IPS DF 4.7 (cell line): Measurements from ENCODE around the gene SIGLEC14.
"Not testable (repeated sequence)": the region's sequence is repeated elsewhere in the genome, so short reads cannot be mapped to it uniquely, and the experiment has no call there.

ENCODE experiments used
- DNase-seq: peaks from one replicate; pipeline ENCODE4 v3.0.0-alpha.2; 2013; ENCODE audit warnings: low spot score; ENCODE audit errors: extremely low read depth

SIGLEC14 gene

DNA sequence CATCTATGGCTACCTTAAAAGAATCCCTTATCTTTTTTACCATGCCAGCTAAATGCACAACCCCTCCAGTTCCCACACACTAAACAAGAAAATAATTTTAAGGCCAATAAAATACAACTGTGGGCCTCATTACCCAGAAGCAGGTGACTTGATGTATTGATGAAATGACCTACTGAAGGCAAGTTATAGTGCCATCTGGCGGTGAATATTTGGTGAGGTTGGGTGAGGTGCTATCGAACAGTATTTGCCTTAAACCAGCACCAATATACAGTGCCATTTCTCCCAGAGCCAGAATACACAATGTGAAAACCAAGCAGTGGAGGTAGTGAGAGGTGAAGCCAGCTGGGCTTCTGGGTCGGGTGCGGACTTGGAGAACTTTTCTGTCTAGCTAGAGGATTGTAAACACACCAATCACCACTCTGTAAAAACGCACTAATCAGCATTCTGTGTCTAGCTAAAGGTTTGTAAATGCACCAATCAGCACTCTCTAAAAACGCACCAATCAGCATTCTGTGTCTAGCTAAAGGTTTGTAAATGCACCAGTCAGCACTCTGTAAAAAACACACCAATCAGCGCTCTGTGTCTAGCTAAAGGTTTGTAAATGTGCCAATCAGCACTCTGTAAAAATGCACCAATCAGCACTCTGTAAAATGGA lies 29.4 kb upstream of the SIGLEC14 start:
- DNase-seq: not testable (repeated sequence)

DNA sequence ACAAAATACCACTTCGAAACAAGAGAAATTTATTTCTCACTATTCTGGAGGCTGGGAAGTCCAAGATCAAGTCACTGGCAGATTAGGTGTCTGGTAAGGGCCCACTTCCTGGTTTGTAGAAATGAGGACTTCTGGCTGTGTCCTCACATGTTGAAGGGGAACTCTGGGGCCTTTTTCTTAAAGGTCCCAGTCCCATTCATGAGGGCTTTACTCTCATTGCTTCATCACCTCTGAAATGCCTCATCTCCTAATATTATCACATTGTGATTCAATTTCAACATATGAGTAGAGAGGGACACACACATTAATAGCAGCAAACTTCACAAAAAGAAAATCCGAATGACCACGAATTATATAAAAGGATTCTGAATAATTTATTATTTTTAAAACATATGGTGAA lies 21.6 kb upstream of the SIGLEC14 start:
- DNase-seq: no peak

DNA sequence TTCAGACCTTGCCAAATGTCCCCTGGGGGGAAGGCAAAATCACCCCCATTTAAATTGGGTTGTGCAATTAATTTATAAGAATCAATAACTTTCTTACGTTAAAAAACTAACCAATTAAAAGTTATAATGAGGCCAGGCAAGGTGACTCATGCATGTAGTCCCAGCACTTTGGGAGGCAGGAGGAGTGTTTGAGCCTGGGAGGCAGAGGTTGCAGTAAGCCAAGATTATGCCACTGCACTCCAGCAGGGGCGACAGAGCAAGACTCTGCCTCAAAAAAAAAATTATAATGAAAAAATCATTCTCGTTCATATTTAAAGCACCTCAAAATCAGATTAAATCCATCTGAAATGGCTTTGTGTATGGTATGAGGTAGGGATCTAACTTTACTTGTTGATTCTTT lies 18.4 kb upstream of the SIGLEC14 start:
- DNase-seq: no peak

DNA sequence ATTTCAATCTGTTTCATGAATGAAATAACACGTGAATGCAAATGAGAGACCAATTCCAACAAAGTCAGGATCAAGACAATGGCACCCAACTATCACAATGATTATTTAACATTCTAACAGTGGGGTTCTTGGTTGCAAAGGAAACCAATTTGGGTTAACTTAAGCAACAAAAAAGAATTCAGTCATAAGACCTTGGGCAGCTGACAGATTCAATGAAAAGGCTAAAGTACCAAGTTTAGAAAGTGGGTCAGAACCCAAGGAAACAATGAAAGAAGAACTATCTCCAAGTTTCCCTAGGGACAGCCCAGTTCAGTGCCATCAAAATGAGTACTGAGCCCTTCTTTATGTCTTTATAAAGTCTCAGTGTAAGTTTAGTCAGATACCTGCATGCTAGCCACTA lies 17.5 kb upstream of the SIGLEC14 start:
- no peak for DNase-seq

DNA sequence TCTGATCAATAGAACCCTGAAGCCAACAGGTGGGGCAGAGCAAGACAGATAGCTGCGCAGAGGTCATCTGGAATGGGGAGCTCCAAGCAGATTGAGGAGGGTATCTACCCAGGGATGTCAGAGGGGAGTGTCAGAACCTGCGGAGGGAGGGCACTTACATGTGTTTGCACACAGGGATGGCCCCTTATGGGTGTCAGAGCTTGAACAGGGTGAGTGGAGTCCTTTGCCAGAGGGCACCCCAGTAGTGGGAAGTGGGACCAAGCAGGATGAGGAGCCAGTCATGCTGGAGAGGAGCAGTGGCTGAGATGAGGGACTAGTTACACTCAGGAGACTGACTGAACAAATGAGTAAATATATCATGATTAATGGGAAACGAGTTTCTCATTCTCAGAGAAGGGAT lies 17.0 kb upstream of the SIGLEC14 start:
- no peak for DNase-seq

DNA sequence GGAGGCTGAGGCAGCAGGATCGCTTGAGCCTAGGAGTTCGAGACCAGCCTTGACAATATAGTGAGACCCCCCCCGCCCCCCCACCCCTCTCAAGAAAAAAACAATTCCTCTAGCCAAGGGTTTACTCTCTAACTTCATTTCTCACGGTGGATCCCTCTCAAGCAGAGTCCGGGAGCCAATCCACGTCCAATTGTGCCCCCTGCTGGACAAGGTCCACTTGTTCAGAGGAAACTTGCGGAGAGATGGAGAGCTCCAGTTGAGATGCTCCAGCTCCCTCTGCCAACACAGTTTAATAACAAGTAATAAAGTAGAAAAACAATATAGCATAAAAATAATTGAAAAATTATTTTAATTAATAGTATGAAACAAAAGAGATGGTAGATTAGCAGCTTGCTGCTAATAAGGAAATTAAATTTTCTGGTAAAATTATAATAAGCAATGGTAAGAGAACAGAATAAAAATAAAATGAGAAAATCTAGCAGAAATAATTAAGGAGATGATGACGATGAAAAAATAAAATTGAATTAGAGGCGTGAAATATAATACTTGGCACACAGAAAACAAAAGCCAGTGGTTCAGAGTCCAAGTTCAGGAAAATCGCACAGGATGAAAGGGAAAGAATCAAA lies 14.5 kb upstream of the SIGLEC14 start:
- DNase-seq: no peak

DNA sequence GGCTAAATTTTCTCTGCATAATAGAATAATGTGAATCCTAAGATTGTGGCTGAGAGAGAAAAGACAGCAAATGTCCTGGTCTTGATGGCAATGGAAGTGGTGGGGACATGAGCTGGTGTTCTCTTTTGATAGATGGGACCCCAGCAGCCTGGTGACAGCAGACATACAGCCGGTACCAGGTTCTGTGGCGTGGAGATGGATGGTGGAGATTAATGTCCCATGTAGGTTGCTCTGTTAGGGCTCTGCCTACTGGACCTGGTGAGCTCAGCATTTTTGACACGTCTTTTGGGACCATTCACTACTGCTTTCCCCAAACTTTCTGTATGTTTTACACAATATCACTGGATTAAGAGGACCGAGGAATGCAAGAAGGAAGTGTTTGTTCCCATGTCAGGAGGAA lies 8.2 kb upstream of the SIGLEC14 start:
- no peak for DNase-seq

DNA sequence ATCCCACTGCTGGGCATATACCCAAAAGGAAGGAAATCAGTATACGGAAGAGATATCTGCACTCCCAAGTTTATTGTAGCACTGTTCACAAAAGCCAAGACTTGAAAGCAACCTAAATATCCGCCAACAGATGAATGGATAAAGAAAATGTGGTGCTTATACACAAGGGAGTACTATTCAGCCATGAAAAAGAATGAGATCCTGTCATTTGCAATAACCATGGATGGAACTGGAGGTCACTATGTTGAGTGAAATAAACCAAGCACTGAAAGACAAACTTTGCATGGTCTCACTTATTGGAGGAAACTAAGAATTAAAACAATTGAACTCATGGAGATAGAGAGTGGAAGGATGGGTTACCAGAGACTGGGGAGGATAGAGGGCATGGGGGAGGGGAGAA lies 6.5 kb upstream of the SIGLEC14 start:
- no peak for DNase-seq

DNA sequence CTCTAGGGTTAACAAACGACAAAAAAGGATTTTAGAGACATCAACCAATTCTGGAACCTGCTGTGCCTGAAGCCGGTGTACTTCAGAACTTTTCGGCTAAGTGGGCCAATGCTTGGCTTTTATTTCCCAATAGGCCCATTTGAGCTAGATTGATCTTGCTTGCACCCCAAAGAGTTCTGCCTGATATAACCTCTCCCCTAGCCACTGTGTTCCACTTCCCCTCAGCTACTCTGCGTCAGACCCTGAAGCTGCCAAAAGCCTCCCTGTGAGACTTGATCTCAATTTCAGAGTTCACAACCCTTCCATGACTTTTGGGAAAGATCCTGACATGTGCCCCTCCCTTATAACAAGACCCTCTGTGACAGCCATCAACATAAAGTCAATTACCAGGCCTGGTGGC lies 5.6 kb upstream of the SIGLEC14 start:
- DNase-seq: no peak

DNA sequence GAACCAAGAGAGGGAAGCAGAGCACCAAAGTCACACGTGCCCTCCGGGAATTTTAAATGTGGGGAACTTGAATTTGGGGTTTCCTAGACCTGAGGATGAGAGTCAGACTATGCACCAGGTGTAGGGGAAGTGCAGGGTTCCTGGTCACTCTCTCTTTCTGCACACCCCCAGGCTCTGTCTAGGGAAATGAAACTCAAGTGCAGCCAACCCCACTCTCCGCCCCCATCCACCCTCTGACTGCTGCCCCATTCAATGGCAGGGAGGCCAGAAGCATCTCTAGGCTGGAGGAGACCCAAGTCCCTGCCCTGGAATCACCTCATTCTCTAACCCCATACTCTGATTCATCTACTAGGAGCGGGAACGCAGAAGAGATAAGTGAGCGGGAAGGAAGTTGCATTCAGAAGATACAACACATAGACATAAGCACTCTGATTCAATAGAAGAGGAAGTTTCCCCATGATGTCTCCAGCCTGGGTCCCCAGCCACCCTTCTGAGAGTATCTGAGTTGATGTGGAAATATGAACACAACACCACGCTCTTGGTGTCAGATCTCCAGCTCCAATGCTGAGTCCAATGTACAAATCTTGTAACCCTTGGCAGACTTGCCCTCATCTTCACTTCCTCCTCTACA lies 4.7 kb upstream of the SIGLEC14 start:
- DNase-seq: no peak

DNA sequence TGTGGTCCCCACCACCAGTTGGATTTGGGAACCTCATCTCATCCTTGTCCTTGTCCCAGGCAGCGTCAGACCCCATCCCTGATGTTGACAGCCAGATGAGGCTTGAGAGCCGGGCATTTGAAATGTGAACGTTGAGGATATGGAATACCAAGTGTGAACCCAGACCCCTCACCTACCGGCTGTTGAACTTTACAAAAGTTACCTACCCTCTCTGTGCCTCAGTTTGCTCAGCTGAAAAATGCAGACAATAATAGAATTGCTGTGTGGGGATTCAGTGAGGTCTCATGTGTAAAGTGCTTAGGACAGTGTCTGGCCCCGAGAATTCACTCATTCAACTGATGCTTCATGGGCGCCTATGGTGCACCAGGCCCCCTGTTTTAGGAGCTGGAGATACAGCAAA lies 693 bp upstream of the SIGLEC14 start:
- DNase-seq: no peak

DNA sequence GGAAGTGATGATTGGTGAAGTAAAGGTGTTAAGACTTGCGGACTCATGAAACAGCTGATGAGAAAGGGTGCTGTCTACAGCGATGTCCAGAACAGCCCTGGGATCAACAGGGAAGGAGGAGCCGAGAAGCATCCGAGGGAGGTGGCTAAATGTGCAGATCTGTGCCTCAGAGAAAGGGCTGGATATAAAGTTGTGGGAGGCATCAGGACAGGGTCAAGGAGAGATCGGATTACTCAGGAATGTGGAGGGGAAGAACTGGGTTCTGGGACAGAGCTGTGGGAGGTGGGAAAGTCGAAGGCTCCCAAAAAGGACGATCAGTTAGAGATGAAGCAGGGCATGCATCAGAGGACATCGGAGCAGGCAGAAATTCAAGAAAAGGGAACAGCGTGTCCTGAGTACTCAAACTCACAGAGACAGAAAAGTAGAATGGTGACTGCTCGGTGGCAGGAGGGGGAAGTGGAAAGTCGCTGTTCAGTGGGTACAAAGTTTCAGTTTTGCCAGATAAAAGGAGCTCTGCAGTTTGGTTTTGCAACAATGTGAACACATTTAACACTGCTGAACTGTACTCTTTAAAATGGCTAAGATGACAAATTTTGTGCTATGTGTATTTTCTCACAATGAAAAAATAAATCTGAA lies 1.9 kb downstream of the SIGLEC14 start:
- DNase-seq: no peak

DNA sequence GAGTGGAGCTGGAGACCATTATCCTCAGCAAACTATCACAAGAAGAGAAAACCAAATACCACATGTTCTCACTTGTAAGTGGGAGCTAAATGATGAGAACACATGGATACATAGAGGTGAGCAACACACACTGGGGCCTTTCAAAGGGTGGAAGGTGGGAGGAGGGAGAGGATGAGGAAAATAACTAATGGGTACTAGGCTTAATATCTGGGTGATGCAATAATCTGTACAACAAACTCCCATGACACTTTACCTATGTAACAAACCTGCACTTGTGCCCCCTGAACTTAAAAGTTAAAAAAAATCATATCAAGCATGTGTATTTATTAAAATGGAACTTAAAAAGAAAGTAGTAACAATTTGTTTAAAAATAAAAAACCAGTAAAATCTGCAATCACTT lies 5.0 kb downstream of the SIGLEC14 start:
- DNase-seq: no peak

DNA sequence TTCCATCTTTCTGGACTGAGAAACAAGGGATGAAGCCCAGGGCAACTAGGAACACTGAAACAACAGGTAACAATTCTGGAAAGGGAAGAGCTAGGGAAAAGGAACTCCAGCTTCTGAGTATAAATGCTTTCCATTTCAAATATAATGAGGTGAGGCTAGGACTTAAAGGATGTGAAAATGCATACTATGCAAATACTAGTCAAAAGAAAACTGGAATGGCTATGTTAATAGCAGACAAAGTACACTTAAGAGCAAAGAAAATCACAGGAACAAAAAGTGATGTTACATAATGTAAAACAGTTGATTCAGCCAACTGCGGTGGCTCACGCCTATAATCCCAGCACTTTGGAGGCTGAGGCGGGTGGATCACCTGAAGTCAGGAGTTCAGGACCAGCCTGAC lies 6.2 kb downstream of the SIGLEC14 start:
- DNase-seq: no peak

DNA sequence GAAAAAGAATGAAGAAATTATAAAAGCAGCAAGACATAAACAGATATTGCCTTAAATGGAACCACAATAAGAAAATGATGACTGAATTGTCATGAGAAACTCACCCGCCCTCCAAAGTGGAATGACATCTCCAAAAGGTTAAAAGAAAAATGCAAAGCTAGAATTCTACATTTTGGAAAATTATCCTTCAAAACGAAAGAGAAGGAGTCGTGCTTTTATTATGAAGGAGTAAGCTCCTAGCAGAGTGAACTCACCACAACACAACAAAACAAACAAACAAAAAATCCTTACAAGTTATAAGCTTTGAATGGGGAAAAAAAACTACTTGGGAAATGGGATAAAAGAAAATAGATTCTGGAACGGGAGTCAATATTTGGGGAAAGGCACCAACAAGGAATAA lies 6.7 kb downstream of the SIGLEC14 start:
- no peak for DNase-seq

DNA sequence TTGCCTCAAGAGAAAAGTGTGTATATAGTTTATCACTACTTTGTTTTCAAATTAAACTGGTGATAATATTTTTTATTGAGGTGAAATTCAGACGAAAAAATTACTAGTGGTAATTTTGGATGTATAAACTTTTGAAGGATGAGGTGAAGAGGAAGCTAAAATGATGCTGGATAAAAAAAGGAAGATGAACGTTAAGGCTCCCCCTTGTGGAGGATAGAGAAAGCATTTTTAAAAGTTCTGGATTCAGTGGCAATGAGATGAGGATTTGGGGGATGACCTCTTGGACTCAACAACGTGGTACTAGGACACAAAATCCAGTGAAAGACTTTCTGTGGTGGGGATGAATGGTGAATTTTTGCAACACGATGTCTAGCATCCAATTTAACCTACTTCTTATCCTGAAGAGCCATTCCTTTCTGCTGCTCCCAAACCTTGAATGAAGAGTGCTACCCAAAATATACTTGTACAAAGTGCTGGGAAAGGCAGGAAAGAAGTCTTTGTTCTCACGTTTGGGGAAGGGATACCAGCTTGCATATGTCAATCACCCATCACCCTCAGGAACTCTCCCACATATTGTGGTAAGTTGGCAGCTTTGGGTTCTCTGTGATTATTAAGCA lies 9.2 kb downstream of the SIGLEC14 start:
- no peak for DNase-seq

DNA sequence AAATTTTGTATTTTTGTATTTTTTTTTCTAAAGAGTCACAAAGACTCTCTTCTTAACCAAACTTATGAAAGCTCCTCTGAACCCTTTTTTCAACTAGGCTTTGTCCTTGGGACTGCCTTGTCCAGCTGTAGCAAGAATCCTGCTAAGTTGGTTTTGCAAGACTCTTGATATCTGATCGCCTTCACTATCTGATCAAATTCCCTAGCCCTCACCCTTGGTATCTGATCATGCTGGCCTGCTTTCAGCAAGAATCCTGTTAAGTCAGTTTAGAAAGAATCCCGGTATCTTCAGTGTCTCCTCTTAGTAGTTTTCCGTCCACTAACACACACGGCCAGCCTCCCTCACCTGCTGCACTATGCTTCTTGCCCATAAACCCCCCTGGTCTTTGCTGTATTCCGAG lies 14.5 kb downstream of the SIGLEC14 start:
- DNase-seq: no peak

DNA sequence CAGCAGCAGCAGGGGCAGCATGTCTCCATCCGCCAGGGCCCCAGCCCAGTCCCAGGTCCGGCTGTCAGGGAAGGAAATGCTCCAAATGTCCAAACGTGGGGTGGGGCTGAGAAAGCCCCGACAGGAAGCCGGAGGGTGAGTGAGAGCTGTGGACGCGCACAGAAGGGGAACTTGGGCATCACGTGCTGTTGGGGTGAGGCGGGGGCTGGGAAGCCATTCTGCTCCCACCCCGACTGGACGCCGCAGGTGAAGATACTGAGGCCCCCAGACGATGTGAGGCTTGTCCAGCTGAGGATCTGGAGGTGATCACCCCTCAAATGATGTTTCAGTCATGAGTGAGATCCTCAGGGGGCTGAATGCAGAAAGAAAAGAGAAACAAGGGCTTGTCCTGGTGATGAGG lies 16.3 kb downstream of the SIGLEC14 start, which contains the start of gene SIGLEC5:
TSS of gene SIGLEC5 (minus strand) at position 87 of the 400 bp plus-strand sequence. CDS start at position 21, 66 bp downstream.
- DNase-seq: not testable (repeated sequence)

DNA sequence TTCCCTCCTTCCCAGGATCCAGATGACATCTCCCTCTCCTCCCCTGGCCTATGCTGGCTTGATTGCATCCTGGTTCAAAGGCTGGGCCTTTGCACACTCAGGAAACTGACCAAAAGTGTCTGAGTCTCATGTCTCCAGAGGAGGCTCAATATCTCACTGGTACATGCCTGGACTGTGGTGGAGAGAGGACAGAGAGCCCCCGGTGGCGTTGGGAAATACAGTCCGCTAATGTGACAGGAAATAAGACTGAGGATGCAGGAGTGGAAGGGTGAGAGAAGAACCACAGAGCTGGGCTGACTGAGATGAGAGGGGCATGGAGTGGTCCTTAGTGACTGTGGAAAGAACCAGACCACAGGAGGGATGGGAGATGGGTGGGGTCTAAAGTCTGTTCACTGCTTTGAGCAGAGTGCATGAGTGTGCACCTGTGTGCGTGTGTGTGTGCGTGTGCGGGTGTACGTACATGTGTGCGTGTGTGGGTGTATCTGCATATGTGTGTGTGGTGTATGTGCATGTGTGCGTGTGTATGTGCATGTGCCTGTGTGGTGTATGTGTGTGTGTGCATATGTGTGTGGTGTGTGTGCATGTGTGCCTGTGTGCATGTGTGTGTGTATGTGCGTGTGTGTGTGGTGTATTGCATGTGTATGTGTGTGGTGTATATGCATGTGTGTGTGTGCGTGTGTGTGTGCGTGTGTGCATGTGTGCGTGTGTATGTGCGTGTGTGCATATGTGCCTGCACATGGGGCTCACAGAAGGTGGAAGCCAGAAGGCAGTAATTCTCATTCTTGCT lies 18.3 kb downstream of the SIGLEC14 start:
- no peak for DNase-seq

DNA sequence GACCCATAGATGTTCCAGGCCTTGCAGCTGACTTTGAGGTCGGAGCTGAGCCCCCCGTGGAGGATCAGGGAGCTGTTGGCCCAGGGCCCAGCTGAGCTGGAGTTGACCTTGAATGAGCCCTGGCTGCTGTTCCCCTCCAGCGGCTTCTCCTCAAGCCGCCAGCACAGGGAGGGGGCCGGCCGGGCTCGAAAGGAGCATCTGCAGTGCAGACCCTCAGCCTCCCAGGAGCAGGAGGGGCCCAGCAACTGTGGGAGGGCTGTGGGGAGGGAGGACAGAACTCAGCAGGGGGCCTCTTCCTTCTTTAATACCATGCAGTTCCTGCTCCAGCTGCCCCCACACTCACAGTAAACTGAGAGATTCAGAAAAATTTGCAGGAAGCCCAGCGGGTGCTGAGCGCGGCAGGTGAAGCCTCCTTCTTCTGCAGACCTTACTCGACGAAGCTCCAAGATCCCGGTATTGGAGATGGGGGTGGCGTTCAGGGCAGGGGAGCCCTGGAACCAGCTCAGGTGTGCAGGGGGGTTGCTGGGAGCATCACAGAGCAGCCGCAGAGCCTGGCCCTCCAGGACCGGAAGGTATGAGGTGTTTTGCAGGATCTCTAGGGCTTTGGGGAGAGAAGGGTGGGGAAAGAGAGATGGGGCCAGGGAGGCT lies 19.0 kb downstream of the SIGLEC14 start:
- no peak for DNase-seq

DNA sequence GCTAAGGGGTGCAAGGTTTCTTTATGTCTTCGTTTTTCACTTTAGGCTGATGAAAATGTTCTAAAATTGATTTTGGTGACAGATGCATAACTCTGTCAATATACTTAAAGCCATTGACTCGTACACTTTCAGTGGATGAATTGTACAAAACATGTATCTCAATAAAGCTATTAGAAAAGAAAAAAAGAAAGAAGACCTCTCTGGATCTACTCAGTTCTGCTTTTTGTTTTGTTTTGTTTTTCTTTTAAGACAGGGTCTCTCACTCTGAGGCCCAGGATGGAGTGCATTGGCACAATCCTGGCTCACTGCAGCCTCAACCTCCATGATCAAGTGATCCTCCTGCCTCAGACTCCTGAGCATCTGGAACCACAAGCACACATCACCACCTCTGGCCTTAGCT lies 19.9 kb downstream of the SIGLEC14 start:
- DNase-seq: no peak
